SH-SY5Y (cell line): ENCODE measurements around the gene LRIG2.

Source experiments
- GATA2 ChIP-seq: IDR thresholded peaks from 2 replicates; pipeline ENCODE4 v1.6.1; 2011; ENCODE audit warnings: mild to moderate bottlenecking, low read depth, low read length
- GATA3 ChIP-seq: IDR thresholded peaks from 2 replicates; pipeline ENCODE4 v1.6.1; 2011; ENCODE audit warnings: low read depth, mild to moderate bottlenecking, low read length, moderate library complexity

- TF ChIP-seq GATA2 (no peak), GATA3 (no peak)
Observed at GRCh38 chr1:113027007-113027406, 46.0 kb upstream of the LRIG2 start.
